HuH-7 (cell line): ENCODE results near the gene PPP2R3A.
"Not testable (repeated sequence)": the region's sequence is repeated elsewhere in the genome, so short reads cannot be mapped to it uniquely, and the experiment has no call there.

Experiments used
- DNase-seq: peaks from one replicate; pipeline ENCODE4 v3.0.0; 2011; ENCODE audit warnings: low spot score

The PPP2R3A gene

DNA sequence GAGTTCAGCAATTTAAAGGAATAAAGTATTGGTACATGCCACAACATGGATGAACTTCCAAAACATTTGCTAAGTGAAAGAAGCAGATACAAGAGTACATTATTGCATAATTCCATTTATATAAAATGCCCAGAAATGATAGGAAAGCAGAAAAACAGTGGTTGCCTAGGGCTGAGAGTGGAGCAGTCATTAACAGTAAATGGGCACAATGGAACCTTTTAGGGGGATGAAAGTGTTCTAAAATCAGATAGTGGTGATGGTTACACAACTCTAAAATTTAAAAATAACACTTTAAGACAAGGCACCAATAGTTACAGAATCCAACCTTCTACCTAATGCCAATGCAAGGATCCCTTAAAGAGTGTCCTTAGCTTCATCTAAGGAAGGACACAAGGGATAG, 196.0 kb downstream of the PPP2R3A start:
- no peak for DNase-seq

DNA sequence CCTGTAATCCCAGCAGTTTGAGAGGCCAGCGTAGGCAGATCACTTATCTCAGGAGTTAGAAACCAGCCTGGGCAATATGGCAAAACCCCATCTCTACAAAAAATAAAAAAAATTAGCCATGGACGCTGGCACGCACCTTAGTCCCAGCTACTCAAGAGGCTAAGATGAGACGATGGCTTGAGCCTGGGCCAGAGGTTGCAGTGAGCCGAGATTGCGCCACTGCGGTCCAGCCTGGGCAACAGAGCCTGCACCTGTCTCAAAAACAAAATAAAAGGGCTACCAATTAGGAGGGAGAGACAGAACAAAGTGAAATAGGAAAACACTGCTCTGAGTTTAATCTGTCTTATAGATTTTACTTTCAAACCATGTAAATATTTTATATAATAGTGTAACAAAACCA, 196.8 kb downstream of the PPP2R3A start:
- no peak for DNase-seq

DNA sequence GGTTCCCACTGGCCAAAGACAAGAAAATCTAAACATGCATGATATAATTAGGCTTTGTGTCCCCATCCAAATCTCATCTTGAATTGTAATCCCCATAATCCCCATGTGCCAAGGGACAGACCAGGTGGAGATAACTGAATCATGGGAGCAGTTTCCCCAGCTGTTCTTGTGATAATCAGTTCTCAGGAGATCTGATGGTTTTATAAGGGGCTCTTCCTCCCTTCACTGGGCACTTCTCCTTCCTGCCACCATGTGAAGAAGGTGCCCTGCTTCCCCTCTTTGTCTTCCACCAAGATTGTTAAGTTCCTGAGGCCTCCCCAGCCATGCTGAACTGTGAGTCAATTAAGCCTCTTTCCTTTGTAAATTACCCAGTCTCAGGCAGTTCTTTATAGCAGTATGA, 198.1 kb downstream of the PPP2R3A start:
- not testable (repeated sequence) for DNase-seq

DNA sequence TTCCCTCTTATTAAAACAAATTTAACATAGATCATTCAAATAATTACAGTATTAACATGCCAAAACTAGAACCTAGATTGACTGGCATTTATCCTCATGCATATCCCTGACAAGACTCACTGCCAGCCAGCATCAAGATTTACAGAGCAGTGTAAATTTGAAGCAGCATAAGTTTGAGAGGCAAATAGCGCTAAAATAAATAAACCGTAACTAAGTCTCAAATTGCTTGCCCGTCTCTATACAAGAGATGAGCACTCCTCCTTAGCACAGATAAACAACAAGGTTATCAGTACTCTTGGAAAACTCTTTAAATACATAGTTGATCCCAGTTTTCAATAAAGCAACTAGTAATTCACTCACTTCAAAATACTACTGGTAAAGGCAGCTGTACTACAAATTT, 201.0 kb downstream of the PPP2R3A start:
- DNase-seq, result no peak

DNA sequence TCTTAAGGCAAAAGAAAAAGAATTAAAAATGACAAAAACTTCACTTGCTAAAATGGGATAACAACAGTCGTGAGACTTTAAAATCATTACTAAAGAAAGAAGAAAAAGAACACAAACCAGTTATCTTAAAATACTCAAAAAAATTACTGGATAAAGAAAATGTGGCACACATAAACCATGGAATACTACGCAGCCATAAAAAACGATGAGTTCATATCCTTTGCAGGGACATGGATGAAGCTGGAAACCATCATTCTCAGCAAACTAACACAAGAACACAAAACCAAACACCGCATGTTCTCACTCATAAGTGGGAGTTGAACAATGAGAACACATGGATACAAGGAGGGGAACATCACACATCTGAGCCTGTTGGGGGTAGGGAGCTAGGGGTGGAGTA, 202.7 kb downstream of the PPP2R3A start:
- DNase-seq, result not testable (repeated sequence)

DNA sequence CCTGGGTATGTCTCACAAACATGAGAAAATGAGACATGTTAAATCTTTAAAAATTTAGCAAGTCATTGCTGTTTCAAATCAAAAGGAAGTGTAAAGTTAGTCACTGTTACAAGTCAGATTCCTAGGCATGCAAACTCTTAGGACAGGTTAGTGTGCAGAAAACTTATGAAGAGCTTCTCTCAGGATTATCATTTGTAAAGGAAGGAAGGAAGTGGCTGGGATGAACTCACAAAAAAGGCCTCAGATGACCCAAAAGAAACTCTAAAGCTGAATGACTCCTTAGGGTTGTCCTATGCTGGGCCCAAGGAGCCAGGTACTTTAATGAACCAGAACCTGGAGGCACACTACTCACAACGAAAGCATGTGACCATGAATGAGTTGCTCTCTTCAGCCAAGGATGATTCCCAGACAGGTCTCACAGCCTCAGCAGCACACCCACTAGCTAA, 205.6 kb downstream of the PPP2R3A start:
- DNase-seq, result no peak

DNA sequence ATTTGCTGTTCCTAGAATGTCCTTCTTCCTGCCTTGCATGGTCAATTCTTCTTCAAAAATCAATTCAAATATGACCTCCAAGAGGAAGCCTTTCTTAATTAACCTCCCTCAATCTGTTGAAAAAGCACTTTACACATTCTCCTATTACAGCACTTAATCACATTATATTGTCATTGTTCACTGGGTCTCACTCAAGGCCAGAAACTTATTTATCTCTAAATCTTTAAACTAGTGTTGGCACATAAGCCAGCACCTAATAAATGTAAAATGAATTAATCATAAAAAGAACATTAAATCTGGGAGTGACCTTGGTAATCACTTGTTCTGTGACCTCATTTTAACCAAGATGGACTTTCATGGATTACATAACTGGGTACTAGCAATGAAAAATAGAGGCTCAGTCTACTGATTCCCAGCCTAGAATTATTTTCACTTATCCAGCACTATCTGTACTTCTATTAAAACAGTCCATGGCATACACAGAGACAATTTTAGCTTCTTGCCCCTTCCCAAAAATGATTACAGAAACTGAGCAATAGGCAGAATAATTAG, 208.5 kb downstream of the PPP2R3A start:
- DNase-seq, result no peak

DNA sequence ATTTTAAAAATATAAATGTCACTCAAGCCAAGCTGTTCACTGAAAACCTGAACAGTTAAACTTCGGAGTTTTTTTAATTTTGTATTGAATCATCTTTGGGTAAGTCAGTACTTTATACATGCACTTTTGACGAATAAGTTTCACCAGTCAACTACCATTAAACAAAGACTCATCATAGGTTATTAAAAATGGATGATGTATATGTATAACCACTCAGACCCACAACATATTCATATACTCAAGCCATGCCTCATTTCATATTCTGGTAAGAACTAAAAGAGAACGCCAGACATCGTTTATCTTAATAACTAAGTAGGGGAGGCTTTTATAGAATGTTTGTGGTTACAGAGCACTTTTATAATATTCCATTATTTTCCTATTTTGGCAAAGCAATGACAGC, 212.3 kb downstream of the PPP2R3A start:
- no peak for DNase-seq

DNA sequence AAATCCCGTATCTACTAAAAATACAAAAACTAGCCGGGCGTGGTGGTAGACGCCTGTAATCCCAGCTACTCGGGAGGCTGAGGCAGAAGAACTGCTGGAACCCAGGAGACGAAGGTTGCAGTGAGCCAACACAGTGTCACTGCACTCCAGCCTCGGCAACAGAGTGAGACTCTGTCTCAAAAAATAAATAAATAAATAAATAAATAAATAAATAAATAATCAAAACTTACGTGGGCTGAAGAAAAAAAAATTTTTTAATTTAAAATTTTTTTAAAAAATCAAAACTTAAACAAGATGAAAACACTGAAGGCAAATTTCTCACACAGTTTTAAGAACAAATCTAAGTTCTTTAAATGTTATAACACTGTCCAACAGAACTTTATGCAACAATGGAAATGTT, 216.2 kb downstream of the PPP2R3A start:
- no peak for DNase-seq

DNA sequence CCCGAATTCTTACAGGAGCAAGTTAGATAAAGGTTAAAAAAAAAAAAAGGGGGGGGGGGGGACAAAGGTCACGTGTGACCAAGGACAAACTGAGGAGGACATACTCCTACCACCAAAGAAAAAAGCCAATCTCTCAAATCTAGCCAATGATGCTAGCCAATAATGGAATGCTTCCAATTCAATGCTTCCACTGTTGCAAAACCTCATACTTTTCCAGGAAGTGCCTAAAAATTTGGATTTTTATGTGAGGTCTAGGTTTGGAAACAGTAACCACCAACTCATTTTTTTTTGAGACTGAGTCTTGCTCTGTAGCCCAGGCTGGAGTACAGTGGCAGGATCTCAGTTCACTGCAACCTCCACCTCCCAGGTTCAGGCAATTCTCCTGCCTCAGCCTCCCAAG, 219.2 kb downstream of the PPP2R3A start:
- DNase-seq, result no peak

DNA sequence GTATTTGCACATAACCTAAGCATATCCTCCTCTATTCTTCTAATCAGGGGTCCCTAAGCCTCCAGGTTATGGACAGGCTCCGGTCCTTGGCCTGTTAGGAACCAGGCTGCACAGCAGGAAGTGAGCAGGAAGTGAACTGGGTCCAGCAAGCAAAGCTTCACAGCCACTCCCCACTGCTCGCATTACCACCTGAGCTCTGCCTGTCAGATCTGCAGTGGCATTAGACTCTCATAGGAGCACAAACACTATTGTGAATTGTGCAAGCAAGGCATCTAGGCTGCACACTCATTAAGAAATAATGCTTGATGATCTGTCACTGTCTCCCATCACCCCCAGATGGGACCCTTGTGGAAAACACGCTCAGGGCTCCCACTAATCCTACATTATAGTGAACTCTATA, 220.8 kb downstream of the PPP2R3A start:
- no peak for DNase-seq

DNA sequence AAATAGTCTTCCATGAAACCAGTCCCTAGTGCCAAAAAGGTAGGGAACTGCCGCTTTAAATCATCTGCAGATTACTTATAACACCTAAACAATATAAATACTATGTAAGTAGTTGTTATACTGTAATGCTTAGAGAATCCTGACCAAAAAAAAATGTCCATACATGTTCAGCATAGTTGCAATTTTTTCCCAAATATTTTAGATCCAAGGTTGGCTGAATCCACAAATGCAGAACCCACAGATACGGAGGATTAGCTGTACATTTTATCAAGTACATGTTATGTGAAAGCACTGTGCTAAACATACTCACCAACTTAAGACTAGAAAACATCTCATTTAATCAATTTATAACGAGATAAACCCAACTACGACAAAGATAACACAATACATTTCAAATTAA, 221.3 kb downstream of the PPP2R3A start:
- DNase-seq, result no peak

DNA sequence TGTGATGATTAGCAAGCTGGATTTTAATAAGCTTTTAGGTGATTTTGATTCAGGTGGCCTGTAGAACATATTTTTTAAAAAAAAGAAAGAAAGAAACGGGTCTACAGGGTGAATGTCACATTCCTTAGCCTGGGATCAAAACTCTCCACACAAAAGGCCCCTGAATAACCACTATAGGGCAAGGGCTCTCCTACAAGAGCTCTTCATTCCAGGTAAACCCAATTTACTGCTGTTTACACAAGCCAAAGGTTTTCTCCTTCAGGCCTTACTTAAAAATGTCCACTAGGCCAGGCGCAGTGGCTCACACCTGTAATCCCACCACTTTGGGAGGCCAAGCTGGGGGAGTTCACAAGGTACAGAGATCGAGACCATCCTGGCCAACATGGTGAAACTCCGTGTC, 222.3 kb downstream of the PPP2R3A start:
- no peak for DNase-seq

DNA sequence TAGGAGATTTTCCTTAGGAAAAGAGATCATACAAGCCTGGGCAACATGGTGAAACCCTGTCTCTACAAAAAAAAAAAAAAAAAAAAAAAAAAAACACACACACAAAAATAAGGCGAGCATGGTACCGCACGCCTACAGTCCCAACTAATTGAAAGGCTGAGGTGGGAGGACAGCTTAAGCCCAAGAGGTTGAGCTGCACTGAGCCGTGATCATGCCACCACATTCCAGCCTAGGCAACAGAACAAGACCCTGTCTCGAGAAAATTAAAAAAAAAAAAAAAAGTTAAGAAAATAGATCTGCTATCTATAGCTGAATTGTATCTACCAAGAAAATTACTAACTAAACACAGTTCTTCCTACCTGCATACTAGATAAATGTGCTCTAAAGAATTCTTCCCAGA, 223.5 kb downstream of the PPP2R3A start:
- no peak for DNase-seq

DNA sequence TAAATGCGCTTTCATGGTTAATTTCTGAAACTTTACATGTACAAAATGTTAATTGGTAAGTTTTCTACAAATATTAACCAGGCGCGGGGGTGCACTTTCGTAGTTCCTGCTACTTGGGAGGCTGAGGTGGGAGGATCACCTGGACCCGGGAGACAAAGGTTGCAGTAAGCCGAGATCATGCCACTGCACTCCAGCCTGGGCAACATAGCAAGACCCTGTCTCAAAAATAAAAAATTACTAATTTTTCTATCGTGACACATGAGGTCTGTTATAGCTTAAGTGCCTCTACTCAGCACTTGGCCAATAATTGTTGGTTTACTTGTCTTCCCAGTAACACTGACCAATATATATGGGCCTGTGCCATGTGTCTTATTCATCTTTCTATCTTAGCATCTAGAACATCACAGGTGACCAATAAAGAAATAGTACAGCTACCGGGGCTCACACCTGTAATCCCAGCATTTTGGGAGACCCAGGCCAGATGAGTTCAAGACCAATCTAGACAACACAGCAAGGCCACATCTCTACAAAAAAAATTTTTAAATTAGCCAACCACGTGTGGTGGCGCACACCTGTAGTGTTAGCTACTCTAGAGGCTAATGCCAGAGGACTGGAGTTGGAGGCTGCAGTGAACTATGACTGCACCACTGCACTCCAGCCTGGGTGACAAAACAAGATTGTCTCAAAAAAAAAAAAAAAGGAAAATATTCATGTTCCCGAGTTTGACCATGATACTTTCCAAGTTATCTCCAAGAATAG, 224.5 kb downstream of the PPP2R3A start:
- DNase-seq, result no peak

DNA sequence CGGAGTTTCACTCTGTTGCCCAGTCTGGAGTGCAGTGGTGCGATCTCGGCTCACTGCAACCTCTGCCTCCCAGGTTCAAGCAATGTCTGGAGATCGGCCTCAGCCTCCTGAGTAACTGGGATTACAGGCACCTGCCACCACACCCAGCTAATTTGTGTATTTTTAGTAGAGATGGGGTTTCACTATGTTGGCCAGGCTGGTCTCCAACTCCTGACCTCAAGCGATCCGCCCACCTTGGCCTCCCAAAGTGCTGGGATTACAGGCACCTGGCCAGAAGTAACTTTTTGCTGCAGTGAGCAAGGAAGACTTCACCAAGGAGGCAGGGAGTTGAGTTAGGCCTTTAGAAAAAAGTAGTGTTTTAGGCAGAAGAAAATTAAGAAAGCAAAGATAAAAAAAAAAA, 226.7 kb downstream of the PPP2R3A start:
- not testable (repeated sequence) for DNase-seq

DNA sequence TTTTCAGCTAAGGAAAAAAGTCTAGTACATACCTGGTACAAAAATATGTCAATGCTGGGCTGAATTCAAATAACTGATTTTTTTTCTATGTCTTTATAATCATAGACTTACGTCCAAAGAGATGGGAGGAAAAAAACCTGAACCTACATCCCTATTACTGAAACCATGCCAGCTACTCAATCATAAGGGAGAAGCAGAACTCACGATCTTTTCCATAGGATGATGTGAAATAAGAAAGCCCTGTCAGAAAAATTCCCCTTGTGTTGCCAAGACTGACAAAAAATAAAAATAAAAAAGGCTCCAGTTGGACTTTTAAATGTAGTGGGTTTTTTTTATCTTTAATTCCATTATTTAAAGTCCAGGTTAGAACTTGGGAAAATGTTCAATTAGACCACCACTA, 227.3 kb downstream of the PPP2R3A start:
- DNase-seq, result no peak

DNA sequence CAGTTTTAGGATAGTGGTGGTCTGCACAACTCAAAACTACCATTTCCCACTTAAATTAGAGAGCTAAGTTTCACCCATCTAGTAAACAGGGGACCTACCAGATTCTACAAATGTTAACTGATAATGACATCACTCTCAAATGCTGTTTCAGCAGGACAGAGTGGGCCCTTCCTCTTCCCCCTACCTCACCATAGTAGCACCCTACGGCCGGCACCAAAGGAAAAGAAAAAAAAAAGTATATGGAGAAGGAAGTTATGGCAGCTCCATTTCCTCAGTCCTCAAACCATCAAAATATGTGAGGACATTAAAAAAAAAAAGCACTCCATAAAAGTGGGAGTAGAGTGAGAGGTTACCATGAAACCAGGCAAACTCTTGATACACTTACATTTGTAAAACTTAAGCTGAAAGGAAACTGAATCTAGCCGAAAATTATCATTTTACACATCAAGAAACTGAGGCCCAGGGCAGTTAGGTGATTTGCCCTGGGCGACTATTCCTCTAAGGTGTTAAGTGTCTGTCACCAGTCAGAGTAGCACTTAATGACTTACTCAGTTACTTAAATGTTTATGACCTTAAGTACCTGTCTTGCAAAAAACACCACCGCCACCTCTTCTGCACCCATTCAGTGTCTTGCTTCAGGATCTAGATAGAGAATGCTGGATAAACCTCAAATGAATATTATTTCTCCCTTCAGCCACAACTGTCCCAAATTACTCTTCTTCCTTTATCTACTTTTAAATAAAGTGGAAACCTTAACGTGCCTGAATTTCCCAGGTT, 227.9 kb downstream of the PPP2R3A start:
- no peak for DNase-seq

DNA sequence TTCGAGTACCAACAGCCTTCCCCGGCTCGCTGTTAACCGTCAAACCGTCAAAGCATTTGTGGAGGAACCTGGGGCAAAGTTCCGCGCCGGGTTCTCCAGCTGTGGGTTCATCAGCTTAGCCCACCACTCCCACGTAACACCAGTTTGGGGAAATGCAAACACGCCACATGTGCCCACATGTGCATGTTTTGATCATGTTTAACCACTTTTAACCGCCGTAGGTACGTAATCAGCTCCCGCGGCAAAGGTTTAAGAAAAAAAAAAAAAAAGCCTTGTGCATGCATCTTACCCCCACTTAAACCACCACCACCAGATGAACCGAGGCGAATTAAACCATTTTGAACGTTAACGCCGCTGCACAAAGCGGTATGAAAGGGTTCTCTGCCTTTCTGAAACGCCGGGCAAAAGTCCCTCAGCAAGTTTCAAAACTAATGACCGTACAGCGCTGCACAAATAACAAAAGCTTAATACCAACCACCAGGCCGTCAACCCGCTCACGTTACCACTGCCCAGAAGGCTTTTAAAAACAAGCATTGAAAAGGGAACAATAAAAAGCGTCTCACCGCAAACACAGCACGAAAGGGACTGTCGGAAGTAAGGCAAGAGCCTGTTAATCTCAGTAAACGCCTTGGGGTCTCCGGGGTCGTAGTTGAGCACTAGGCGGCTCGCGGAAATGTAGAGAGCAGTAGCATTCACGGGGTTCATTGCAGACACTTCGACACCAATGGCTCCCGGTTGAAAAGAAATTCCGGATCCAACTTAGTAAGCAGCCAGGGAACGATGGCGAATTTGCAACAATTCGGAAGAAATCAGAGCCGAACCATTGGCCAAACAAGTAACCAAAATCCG, 229.1 kb downstream of the PPP2R3A start:
- no peak for DNase-seq

DNA sequence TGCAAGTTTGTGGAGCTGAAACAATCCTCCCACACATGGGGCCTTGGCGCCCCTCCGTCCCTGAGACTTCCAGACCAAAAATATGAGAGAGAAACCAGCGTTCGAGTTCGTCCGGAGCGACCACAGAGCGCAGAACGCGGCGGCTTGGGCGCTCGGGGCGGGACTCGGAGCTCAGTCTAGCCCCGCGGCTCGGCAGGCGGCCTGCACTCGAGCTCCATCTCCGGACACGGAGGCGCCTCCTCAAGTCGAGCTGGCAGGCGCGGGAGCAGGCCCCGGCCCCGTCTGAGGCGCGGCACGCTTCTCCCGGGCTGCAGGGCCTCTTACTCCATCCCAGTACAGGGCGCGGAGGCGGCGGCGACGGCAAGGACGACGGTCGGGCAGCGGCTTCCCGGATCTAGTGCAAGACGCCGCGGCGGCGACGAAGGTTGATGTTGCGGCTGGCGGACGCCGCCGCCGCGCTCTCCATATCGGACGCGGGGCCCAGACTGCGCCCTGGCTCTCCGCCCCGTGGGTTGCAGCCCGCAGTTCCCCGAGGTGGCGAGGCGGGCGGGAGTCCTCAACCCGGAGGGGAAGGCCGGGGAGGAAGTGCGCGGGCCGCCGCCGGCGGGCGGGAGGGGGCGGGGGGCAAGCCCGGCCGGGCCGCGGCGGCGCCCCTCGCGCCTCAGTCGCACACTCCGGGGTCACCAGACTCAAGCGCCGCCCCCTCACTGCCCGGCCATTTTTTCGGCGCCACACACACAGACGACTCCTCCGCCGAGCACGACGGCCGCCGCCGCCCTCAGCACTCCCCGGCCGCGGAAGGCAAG, 229.9 kb downstream of the PPP2R3A start:
- DNase-seq, result no peak

DNA sequence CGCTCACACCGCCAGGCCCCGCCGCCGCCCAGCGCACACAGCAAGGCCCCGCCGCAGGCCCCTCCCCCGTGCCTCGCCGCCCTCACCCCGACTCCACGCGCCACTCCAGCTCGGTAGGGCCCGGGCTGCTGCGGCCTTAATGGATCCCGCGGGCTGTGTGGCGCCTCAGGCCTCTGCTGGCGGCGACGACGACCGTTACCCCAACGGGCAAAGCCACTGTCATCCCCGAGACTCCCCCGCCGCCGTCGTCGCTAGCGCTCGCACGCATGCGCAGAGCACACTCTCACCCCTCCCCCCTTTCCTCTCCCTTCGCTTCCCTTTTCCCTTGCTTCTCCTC, 230.5 kb downstream of the PPP2R3A start, which contains the start of gene MSL2:
MSL2 (minus strand) TSS at position 272 of the 337 bp plus-strand sequence. CDS start 1,222 bp downstream, outside the sequence.
- DNase-seq, result no peak
